HEK293 (cell line): ENCODE measurements around the gene TANC1.

Experiments
- TF ChIP-seq, protein P1 (sequence below): fragments of 450-650 bp; formaldehyde crosslinking; IDR thresholded peaks from 2 replicates; pipeline ENCODE4 v1.5.1; 2017; ENCODE audit warnings: missing biosample characterization, missing genetic modification characterization
- TF ChIP-seq, protein P2 (sequence below): fragments of 450-650 bp; formaldehyde crosslinking; IDR thresholded peaks from 2 replicates; pipeline ENCODE4 v1.5.1; 2016; ENCODE audit warnings: missing biosample characterization, missing genetic modification characterization

DNA sequence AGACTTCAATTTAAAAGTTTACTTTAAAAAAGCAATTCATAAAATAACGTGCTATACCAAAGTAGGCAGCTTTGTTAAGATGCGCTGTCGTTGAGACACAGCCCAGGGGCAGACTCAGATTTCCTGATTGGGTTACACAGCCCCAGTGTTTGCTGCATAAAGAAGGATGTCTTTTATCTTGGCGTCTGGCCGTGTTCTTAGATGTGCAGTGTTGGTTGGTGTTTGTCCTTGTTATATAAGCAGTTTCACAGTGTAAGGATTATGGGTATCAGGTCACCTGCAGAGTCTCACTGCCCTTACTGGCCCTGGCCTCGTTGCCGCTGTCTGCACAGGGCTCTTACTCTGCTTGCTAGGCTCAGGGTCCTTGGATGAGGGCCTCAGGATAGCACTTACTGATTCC lies 209.5 kb downstream of the TANC1 start:
- TF ChIP-seq, protein P1, sequence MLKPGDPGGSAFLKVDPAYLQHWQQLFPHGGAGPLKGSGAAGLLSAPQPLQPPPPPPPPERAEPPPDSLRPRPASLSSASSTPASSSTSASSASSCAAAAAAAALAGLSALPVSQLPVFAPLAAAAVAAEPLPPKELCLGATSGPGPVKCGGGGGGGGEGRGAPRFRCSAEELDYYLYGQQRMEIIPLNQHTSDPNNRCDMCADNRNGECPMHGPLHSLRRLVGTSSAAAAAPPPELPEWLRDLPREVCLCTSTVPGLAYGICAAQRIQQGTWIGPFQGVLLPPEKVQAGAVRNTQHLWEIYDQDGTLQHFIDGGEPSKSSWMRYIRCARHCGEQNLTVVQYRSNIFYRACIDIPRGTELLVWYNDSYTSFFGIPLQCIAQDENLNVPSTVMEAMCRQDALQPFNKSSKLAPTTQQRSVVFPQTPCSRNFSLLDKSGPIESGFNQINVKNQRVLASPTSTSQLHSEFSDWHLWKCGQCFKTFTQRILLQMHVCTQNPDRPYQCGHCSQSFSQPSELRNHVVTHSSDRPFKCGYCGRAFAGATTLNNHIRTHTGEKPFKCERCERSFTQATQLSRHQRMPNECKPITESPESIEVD = no peak
- TF ChIP-seq, protein P2, sequence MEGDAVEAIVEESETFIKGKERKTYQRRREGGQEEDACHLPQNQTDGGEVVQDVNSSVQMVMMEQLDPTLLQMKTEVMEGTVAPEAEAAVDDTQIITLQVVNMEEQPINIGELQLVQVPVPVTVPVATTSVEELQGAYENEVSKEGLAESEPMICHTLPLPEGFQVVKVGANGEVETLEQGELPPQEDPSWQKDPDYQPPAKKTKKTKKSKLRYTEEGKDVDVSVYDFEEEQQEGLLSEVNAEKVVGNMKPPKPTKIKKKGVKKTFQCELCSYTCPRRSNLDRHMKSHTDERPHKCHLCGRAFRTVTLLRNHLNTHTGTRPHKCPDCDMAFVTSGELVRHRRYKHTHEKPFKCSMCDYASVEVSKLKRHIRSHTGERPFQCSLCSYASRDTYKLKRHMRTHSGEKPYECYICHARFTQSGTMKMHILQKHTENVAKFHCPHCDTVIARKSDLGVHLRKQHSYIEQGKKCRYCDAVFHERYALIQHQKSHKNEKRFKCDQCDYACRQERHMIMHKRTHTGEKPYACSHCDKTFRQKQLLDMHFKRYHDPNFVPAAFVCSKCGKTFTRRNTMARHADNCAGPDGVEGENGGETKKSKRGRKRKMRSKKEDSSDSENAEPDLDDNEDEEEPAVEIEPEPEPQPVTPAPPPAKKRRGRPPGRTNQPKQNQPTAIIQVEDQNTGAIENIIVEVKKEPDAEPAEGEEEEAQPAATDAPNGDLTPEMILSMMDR (tag by site-specific recombination) = no peak
